Fibroblast of lung (primary cell): ENCODE results near the gene SYNPR. TPM values are rescaled to one million over a fixed set of nuclear protein-coding genes. Genes with fewer than 3 reads are reported as not detected.

Experiments
- DNase-seq, 2 donors: peaks; one replicate each; pipeline versions ENCODE4 v3.0.0 to v3.0.0-alpha.2; 2010; ENCODE audit warnings: low read depth in 2 of 2
- H2AFZ ChIP-seq: 2 replicates; pipeline ENCODE4 v1.5.1; 2012; ENCODE audit warnings: low read length, control low read depth, inconsistent platforms
- H3K27ac ChIP-seq: 2 replicates; pipeline ENCODE4 v1.5.1; 2011; ENCODE audit warnings: low read length, control low read depth; ENCODE audit not compliant: insufficient read depth
- H3K27me3 ChIP-seq: 2 replicates; pipeline ENCODE4 v1.5.1; 2011; ENCODE audit warnings: mild to moderate bottlenecking, low read length; ENCODE audit not compliant: control insufficient read depth, insufficient read depth
- H3K36me3 ChIP-seq: 2 replicates; pipeline ENCODE4 v1.5.1; 2011; ENCODE audit warnings: low read length; ENCODE audit not compliant: control insufficient read depth, insufficient read depth
- H3K4me1 ChIP-seq: 2 replicates; pipeline ENCODE4 v1.5.1; 2011; ENCODE audit warnings: low read length; ENCODE audit not compliant: control insufficient read depth, insufficient read depth; ENCODE audit errors: extremely low read depth
- H3K4me2 ChIP-seq: 2 replicates; pipeline ENCODE4 v1.5.1; 2011; ENCODE audit warnings: low read length, control low read depth; ENCODE audit not compliant: insufficient read depth; ENCODE audit errors: extremely low read depth
- H3K4me3 ChIP-seq, 4 experiments: fragments of 200-600 bp in 1 of 4; sonication (generic) in 1 of 4; replicated peaks in 1 of 4; 2 replicates each; pipeline ENCODE4 v1.5.1; 2011 to 2016; ENCODE audit warnings: low read length in 4 of 4, low read depth in 3 of 4, mild to moderate bottlenecking in 3 of 4, control low read depth in 2 of 4, inconsistent platforms in 1 of 4, mixed read lengths in 1 of 4; ENCODE audit not compliant: insufficient read depth in 1 of 4; ENCODE audit errors: control extremely low read depth in 1 of 4
- H3K79me2 ChIP-seq: 2 replicates; pipeline ENCODE4 v1.5.1; 2012; ENCODE audit warnings: mild to moderate bottlenecking, low read length, inconsistent platforms; ENCODE audit not compliant: control insufficient read depth, insufficient read depth
- H3K9ac ChIP-seq: 2 replicates; pipeline ENCODE4 v1.5.1; 2011; ENCODE audit warnings: mild to moderate bottlenecking, low read length, control low read depth; ENCODE audit not compliant: insufficient read depth
- H3K9me3 ChIP-seq: 2 replicates; pipeline ENCODE4 v1.5.1; 2012; ENCODE audit warnings: low read depth, low read length; ENCODE audit not compliant: control insufficient read depth, insufficient read depth
- H4K20me1 ChIP-seq: 2 replicates; pipeline ENCODE4 v1.5.1; 2011; ENCODE audit warnings: low read length; ENCODE audit not compliant: control insufficient read depth, insufficient read depth; ENCODE audit errors: extremely low read depth
- EZH2 ChIP-seq: IDR thresholded peaks from 2 replicates; pipeline ENCODE4 v1.5.1; 2012; ENCODE audit warnings: low read length, control low read depth, mild to moderate bottlenecking; ENCODE audit errors: missing control alignments
- polyA plus RNA-seq, 2 donors: library from polyadenylated mRNA; depleted of rRNA in 1 of 2; stranded (reverse) in 1 of 2; unstranded in 1 of 2; fragments of >200 nt; gene quantifications; 2 replicates each; pipeline ENCODE4 v1.2.1, GENCODE V29; 2011 to 2012; ENCODE audit warnings: missing spikeins in 1 of 2
- total RNA-seq: library from RNA; depleted of rRNA; stranded (reverse); fragments of >200 nt; gene quantifications from 2 replicates; pipeline ENCODE4 v1.2.1, GENCODE V29; 2014
- TF ChIP-seq, protein P1 (sequence below), 2 donors: IDR thresholded peaks in 1 of 2; conservative IDR thresholded peaks in 1 of 2; 1 replicate in 1 of 2; 2 replicates in 1 of 2; pipeline ENCODE4 v1.5.1; 2011 to 2012; ENCODE audit warnings: low read length in 2 of 2, control low read depth in 1 of 2, inconsistent platforms in 1 of 2, low read depth in 1 of 2, mild to moderate bottlenecking in 1 of 2

SYNPR gene
- total and polyA plus RNA-seq, 2 donors (not counting 1 experiment from before 2014, with no cell fraction given) = not detected

DNA sequence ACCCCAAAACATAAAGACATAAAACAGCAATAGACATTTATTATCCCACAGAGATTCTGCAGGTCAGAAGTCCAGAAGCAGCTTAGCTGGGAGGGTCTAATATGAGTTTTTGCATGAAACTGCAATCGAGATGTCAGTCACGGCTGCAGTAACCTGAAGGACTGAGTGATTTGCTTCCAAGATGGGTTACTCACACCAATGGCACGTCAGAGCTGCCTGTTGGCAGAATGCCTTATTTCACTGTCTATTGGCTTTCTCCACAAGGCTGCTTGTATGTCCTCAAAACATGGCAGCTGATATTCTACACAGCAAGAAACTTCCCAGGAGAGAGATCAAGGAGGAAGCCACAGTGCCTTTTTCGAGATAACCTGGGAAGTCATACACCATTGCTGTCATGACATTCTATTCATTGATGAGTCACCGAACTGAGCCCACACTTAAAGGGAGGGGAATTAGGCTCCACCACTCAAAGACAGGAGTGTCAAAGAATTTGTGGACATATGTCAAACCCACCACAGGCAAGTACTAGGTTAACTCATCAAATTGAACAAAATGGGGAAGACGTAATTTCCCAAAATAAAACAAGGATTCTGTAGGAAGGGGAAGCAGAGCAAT is 122.2 kb downstream of the SYNPR start:
- no peak overlapping the region for H3K4me2 ChIP-seq
- H3K9ac ChIP-seq = no peak overlapping the region
- no peaks in the 10 kb centered on the region for H3K4me1 ChIP-seq
- TF ChIP-seq EZH2 = no peak
- TF ChIP-seq, protein P1, sequence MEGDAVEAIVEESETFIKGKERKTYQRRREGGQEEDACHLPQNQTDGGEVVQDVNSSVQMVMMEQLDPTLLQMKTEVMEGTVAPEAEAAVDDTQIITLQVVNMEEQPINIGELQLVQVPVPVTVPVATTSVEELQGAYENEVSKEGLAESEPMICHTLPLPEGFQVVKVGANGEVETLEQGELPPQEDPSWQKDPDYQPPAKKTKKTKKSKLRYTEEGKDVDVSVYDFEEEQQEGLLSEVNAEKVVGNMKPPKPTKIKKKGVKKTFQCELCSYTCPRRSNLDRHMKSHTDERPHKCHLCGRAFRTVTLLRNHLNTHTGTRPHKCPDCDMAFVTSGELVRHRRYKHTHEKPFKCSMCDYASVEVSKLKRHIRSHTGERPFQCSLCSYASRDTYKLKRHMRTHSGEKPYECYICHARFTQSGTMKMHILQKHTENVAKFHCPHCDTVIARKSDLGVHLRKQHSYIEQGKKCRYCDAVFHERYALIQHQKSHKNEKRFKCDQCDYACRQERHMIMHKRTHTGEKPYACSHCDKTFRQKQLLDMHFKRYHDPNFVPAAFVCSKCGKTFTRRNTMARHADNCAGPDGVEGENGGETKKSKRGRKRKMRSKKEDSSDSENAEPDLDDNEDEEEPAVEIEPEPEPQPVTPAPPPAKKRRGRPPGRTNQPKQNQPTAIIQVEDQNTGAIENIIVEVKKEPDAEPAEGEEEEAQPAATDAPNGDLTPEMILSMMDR (conservative IDR thresholded peaks at IDR 0.05 in 1 of 2, IDR thresholded peaks at IDR 0.05 in 1 of 2; ENCODE audit: low read depth in 1 of 2, low read length in 2 of 2) = no peak
- H4K20me1 ChIP-seq = no peaks in the 10 kb centered on the region
- H3K9me3 ChIP-seq = no peaks in the 10 kb centered on the region
- no peaks in the 10 kb centered on the region for H3K36me3 ChIP-seq
- no peaks in the 10 kb centered on the region for H3K27me3 ChIP-seq
- no peak overlapping the region for H3K27ac ChIP-seq
- H2AFZ ChIP-seq = no peak overlapping the region
- H3K4me3 ChIP-seq = no peak overlapping the region
- peak; percentile 9 to 79 for DNase-seq
- no peaks in the 10 kb centered on the region for H3K79me2 ChIP-seq

DNA sequence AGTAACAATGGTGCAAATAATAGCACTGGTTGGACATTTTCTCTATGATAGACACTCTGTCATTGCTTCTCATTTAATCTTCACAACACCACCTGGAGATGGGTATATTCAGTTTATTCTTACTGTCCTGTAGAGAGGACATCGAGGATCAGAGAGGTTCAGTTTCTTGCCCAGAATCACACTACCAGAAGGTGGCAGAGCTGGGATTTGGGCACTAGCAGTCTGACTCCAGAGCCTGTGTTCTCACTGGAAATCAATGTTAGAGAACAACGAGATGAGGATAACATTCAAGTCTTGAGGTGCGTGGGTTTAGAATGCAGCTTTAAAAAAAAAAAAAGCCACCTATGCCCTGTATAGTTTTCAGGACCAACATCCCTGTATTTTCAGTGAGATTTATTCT is 127.8 kb downstream of the SYNPR start:
- Histone ChIP-seq H3K27ac (no peak overlapping the region), H3K9me3 (no peaks in the 10 kb centered on the region), H3K4me1 (no peaks in the 10 kb centered on the region), H3K36me3 (no peaks in the 10 kb centered on the region), H3K79me2 (no peaks in the 10 kb centered on the region), H3K4me3 (no peak overlapping the region), H2AFZ (no peak overlapping the region), H4K20me1 (no peaks in the 10 kb centered on the region), H3K27me3 (no peaks in the 10 kb centered on the region), H3K4me2 (no peak overlapping the region), H3K9ac (no peak overlapping the region)
- TF ChIP-seq, protein P1 (conservative IDR thresholded peaks at IDR 0.05 in 1 of 2, IDR thresholded peaks at IDR 0.05 in 1 of 2; ENCODE audit: low read depth in 1 of 2, low read length in 2 of 2) = no peak
- TF ChIP-seq EZH2 = no peak
- no peak for DNase-seq

DNA sequence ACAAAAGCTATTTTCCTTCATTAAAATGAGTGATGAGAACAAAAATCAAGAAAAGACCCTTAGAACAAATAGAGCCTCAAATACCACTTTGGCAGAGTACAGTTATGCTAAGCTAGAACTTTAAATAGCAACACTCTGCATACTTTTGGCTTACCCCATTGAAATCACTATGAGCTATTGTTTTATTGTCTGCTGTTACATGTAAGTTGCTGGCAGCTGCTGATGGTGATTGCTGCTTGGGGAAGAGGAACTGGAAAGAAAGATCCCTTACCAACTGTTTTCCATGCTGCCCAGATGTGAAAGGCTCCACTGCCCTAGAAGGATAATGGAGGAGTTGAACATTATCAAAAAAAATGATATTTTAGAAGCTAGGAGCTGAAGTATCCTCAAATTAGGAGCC is 135.4 kb downstream of the SYNPR start:
- peak in 1 of 2 donors; percentile 13 for DNase-seq
- Histone ChIP-seq H3K36me3 (no peaks in the 10 kb centered on the region), H3K27ac (no peak overlapping the region), H3K9ac (no peak overlapping the region), H3K4me3 (no peak overlapping the region), H2AFZ (no peak overlapping the region), H3K79me2 (no peaks in the 10 kb centered on the region), H3K9me3 (no peaks in the 10 kb centered on the region), H3K4me1 (no peaks in the 10 kb centered on the region), H3K27me3 (no peaks in the 10 kb centered on the region), H3K4me2 (no peak overlapping the region), H4K20me1 (no peaks in the 10 kb centered on the region)
- TF ChIP-seq, protein P1 (conservative IDR thresholded peaks at IDR 0.05 in 1 of 2, IDR thresholded peaks at IDR 0.05 in 1 of 2; ENCODE audit: low read depth in 1 of 2, low read length in 2 of 2) = no peak
- TF ChIP-seq EZH2 = no peak
